HG03060 (cell line): ENCODE results near the gene FAM25A.
"Not testable (repeated sequence)": the region's sequence is repeated elsewhere in the genome, so short reads cannot be mapped to it uniquely, and the experiment has no call there.

Experiments
- ATAC-seq: cut with Tn5 transposase; IDR thresholded peaks from one replicate; pipeline ENCODE4 v1.9.1; 2021; ENCODE audit warnings: low read depth, moderate number of reproducible peaks; ENCODE audit not compliant: unreplicated experiment

Gene FAM25A

GRCh38 chr10:87009134-87009696, 10.9 kb upstream of the FAM25A start:
- ATAC-seq = not testable (repeated sequence)

GRCh38 chr10:87013528-87013927, 6.6 kb upstream of the FAM25A start:
- not testable (repeated sequence) for ATAC-seq

- ATAC-seq = not testable (repeated sequence)
Measured at GRCh38 chr10:87014986-87015716, 4.9 kb upstream of the FAM25A start.

GRCh38 chr10:87018127-87018526, 2.0 kb upstream of the FAM25A start:
- ATAC-seq = not testable (repeated sequence)

GRCh38 chr10:87019066-87019465, 1.0 kb upstream of the FAM25A start:
- not testable (repeated sequence) for ATAC-seq

GRCh38 chr10:87019504-87019903, 590 bp upstream of the FAM25A start:
- not testable (repeated sequence) for ATAC-seq

GRCh38 chr10:87025285-87025958, 5.3 kb downstream of the FAM25A start:
- ATAC-seq = not testable (repeated sequence)

- ATAC-seq = not testable (repeated sequence)
Measured at GRCh38 chr10:87026747-87027508, 6.8 kb downstream of the FAM25A start.

GRCh38 chr10:87030419-87030818, 10.3 kb downstream of the FAM25A start:
- not testable (repeated sequence) for ATAC-seq

- no peak for ATAC-seq
Measured at GRCh38 chr10:87030912-87031635, 11.0 kb downstream of the FAM25A start.

GRCh38 chr10:87036623-87037022, 16.5 kb downstream of the FAM25A start:
- ATAC-seq = no peak

GRCh38 chr10:87038286-87038717, 18.2 kb downstream of the FAM25A start:
- no peak for ATAC-seq

- no peak for ATAC-seq
Measured at GRCh38 chr10:87038786-87039185, 18.7 kb downstream of the FAM25A start.

- not testable (repeated sequence) for ATAC-seq
Measured at GRCh38 chr10:87043579-87043978, 23.5 kb downstream of the FAM25A start.

GRCh38 chr10:87045434-87045938, 25.4 kb downstream of the FAM25A start:
- ATAC-seq = no peak

GRCh38 chr10:87053111-87053510, 33.0 kb downstream of the FAM25A start:
- ATAC-seq = no peak

- ATAC-seq = no peak
Measured at GRCh38 chr10:87053577-87054181, 33.6 kb downstream of the FAM25A start.

GRCh38 chr10:87054373-87055295, 34.5 kb downstream of the FAM25A start:
- ATAC-seq = no peak
